ENCODE measurements around the gene HOATZ.

The HOATZ gene

DNA sequence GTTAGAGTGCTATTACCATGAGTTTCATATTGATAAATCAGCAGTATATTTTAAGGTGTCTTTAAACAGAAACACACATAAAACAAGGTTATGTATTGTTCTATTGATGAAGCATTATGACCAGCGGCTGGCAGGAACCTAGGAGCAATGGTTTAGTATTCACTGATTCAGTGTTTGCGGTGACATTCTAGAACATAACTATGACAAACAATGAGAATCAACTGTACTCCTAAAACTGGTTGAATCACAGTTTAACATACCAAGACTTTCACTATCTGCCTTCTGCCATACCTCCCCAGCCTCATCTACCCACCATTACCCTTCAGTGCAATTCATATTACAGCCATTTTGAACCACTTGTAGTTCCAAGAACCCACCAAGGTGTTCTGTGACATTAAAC lies 8.8 kb downstream of the HOATZ start:
- no peak for DNase-seq

DNA sequence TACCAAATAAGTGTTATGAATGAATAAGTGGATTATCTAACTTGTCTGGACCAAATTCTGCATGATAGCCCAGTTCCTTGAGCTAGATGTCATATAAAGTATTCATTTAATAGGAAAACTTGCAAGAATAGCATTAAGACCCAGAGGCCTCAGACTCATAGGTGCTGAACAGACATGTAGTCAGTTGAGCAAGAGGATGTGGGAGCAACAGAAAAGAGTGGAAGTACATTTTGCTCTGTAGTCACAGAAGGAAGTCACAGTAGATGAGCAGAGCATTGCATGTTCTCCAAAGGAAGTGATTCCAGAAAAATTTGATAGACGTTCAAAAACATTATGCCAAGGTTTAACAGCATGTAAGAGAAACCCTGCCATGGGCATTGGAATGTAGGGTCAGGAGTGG lies 9.5 kb downstream of the HOATZ start:
- no peak for DNase-seq

DNA sequence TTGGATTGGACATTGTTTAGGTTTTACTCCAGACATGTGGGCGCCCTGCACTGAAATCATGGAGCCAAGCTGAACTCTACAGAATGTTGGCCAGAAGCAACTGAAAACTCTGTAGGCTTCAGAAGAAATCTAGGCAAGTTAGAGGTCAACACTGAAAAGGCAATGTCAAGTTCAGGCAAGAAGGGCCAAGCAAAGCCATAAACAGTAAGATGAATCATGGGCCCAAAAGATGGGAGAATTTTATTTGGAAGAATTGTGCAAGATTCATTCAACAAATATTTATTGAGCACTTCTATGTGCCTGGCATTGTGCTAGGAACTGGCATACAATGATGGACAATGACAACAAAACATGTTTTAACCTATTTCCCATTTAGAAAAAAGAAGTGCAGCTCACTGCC lies 10.9 kb downstream of the HOATZ start:
- DNase-seq: no peak

GRCh38 chr11:111526501-111526900 lies 11.9 kb downstream of the HOATZ start:
- no peak for DNase-seq

DNA sequence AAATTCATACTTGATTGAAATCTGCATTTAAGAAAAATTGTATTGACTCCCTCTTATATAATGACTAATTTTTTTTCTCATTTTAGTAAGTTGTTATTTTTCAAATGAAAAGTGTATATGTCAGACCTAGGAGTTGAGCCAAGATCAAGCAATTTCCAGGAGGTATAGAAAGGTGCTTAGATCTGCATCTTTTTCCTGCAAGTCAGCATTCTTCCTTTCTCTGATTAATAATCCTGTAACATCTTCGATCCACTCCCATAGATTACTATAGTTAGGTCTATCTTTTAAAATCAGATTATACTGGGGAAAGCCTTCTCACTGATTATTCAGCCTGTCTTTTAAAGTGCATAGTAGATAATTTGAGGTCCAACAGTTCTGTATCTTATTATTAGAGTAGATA lies 12.7 kb downstream of the HOATZ start:
- DNase-seq: no peak

DNA sequence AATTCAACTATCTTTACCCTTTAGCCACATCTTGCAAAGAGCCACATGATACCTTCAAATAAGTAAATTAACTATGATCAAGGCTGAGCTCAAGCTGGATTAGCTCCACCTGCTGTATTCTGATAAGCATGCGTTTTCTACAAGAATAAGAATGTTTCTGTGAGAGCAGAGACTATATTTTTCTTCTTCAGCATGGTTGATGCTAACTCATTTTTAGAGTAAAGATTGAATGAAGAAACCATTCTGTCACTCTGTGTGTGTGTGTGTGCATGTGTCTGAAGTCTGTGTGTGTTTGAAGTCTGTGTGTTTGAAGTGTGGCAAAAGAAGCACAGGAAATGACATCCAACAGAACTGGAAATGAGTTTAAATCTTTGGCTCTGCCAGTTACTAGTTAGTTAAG lies 14.0 kb downstream of the HOATZ start:
- DNase-seq: no peak

DNA sequence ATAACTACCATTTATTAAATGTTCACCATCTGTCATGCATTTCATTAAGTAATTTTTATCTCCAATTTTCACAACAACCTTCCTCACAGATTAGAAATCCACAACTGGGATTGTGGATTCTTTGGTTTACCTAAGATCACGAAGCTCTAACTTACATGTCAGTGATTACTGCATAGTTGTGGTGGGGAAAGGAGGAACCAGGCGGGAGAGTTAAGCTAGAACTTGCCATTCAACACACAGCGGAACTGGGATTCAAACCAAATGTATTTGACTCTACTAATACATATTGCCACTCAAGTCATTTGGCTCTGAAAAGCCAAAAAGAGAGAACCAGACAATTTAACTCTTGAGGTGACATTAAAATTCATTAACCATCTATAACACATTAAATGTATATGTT lies 15.5 kb downstream of the HOATZ start:
- DNase-seq: no peak

- DNase-seq: no peak
Measured at GRCh38 chr11:111531136-111531535, 16.6 kb downstream of the HOATZ start.

DNA sequence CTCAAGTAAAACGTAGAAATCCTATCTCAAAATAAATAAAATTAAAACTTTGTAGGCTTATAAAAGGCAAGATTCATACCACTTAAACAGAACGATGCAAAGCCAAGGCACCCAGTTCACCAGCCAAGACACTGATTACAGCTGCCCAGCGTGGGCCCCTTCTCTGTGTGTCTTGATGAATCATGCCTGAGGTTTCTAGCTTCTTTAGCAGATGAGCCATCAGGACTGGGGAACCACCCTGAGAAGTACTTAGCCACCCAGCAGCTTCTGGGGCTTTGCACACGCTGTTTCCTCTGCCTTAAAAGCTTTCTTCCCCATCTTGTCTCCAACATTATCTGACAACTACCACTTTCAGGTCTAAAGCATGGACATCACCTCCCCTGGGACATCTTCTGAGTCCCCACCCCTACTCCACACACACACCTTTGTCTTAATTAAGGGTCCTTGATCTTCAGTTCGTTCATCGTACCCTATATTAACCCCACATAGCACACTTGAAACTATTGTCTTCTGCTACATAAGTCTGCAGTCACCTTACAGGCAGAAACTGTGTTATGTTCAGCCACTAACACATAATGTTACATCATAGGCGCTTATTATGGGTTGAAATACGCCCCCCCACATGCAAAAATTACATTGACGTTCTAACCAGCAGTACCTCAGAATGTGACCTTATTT lies 17.2 kb downstream of the HOATZ start:
- DNase-seq: peak; percentile 48

DNA sequence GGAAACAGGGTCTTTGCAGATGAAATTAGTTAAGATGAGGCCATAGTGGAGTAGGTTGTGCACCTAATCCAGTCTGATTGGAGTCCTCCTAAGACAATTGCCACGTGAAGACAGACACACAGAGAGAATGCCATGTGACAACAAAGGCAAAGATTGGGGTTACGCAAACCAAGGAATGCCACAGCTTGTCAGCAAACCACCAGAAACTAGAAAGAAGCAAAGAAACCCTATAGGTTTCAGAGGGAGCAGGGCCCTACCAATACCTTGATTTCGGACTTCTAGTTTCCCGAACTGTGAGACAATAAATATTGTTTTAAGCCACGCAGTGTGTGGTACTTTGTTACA lies 17.8 kb downstream of the HOATZ start:
- DNase-seq: no peak

GRCh38 chr11:111535281-111535680 lies 20.7 kb downstream of the HOATZ start:
- no peak for DNase-seq

GRCh38 chr11:111537336-111537860 lies 22.8 kb downstream of the HOATZ start:
- no peak for DNase-seq

DNA sequence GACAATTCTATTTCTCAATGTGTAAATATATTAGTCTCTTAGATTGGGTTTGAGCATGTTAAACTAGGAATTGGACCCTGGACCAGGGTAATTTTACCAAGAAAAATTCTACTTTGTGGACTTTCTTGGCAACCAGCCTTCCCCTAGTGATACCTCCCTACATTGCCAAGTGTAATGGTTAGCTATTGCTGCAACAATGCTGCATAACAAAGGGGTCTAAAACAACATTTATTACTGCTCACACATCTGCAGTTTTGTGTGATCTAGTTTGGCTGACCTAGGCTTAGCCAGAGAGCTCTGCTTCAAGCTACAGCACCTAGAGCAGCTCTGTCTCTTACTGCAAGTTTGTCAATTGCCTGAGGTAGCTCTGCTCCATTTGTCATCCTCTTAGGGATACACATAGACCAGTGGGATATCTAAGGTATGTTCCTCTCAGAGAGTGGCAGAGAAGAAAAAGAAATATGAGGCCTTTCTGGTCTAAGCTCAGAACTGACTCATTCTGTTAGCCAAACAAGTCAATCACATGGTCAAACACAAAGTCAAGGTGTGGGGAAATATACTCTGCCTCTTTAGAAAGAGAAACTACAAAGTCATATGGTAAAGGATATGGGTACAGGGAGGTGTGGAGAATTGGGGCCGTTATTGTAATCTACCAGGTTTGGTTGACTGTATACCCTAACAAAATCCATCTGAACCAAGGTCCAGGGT lies 24.0 kb downstream of the HOATZ start:
- DNase-seq: no peak

DNA sequence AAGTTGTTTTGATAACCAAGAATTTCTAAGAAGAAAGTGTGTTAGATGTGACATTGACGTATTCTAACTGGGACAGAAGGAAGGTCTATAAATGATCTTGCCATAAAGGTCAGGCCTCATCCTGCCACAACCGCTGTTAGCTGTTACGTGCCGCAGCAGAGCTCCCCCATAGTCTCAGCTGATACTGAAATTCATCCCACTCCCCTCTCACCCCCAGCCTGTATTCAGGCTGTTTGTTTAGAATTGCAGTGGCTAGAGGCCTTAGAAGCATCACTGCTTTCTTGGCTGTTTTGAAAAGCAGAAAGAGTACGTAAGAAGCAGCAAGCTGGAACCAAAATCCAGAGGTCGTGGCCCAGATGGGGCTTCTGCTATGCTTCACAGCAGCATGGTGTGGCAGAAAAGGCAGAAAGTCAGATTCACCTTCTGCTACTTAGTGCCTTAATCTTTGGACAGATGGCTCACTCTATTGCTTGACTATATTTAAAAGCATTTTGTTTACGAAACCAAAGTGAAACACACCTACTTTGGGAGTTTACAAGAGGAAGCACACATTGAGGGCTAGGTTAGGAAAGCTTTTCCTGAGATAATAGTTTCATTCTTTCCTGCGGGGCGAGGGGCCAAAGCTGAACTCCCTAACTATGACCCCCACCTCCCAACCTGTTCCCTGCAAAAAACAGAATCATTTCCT lies 25.0 kb downstream of the HOATZ start:
- DNase-seq: no peak

- DNase-seq: peak; percentile 25
Measured at GRCh38 chr11:111540114-111540936, 25.7 kb downstream of the HOATZ start, which contains the start of gene LAYN. Gene LAYN (plus strand): TSS chr11:111540720. CDS start chr11:111540844, 124 bp downstream.

DNA sequence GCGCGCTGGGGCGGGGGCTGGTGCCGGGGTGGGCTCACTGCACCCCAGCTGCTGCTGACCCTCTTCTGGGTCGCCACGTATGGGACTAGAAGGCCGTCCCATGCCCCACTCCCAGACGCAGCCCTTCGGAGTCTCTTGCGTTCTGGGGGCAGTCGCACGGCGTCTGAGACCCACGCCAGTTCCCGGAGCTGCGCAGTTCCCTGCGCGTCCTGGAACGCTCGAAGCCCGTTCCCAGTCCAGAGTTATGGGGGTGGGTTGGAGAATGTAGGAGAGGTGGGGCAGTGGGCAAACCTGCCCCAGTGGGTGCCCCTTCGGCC lies 26.3 kb downstream of the HOATZ start:
- no peak for DNase-seq

- DNase-seq: no peak
Measured at GRCh38 chr11:111541254-111542061, 26.9 kb downstream of the HOATZ start.

GRCh38 chr11:111542606-111543275 lies 28.2 kb downstream of the HOATZ start:
- no peak for DNase-seq

- no peak for DNase-seq
Measured at GRCh38 chr11:111548525-111548924, 33.9 kb downstream of the HOATZ start.

GRCh38 chr11:111549196-111549868 lies 34.8 kb downstream of the HOATZ start:
- DNase-seq: no peak

- no peak for DNase-seq
Measured at GRCh38 chr11:111549869-111550203, 35.3 kb downstream of the HOATZ start.

All from stimulated activated CD4-positive, alpha-beta T cell treated with anti-CD3 and anti-CD28 coated beads, Interleukin-12 subunit alpha, Interleukin-12 subunit beta, amount 100 ng/mL, for 4 hours (primary cell).